ENCODE data around the gene SRCIN1.

- TF ChIP-seq GATA2 (IDR thresholded peaks at IDR 0.05; ENCODE audit: low read depth, low read length): no peak
- TF ChIP-seq GATA3 (IDR thresholded peaks at IDR 0.05; ENCODE audit: low read depth, low read length): no peak
These were observed 72.5 kb downstream of the SRCIN1 start for GRCh38 chr17:38533241-38533640.

All from SH-SY5Y (cell line).